ENCODE data around the gene INTS7.

DNA sequence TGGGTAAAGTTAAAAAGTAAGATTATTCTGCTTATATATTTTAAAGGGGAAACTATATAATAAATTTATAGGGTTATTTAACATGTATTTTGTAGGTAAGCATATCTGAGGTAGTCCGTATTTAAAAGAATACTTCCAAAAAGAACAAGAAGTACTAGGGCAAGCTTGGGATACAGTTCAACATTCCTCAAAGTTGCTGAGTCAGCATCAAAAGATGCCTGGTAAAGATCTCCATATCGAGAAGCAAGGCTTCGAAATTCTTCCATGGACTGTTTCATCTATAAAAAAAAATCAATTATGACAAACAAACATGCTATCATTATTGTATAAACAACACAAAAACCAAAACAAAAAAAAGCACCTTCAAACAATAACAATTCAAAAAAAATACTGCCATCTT, 67.7 kb downstream of the INTS7 start:
- TF ChIP-seq POLR2AphosphoS5 (IDR thresholded peaks at IDR 0.05) = no peak
- TF ChIP-seq EP300 (IDR thresholded peaks at IDR 0.05) = no peak
- TF ChIP-seq, protein P1, sequence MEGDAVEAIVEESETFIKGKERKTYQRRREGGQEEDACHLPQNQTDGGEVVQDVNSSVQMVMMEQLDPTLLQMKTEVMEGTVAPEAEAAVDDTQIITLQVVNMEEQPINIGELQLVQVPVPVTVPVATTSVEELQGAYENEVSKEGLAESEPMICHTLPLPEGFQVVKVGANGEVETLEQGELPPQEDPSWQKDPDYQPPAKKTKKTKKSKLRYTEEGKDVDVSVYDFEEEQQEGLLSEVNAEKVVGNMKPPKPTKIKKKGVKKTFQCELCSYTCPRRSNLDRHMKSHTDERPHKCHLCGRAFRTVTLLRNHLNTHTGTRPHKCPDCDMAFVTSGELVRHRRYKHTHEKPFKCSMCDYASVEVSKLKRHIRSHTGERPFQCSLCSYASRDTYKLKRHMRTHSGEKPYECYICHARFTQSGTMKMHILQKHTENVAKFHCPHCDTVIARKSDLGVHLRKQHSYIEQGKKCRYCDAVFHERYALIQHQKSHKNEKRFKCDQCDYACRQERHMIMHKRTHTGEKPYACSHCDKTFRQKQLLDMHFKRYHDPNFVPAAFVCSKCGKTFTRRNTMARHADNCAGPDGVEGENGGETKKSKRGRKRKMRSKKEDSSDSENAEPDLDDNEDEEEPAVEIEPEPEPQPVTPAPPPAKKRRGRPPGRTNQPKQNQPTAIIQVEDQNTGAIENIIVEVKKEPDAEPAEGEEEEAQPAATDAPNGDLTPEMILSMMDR (IDR thresholded peaks at IDR 0.05) = no peak

All from suprapubic skin (tissue), 4 donors.